ENCODE data around the gene STRN.
"Not testable (repeated sequence)": the region's sequence is repeated elsewhere in the genome, so short reads cannot be mapped to it uniquely, and the experiment has no call there.

STRN gene

GRCh38 chr2:36960773-36961172, 5.6 kb downstream of the STRN start:
- DNase-seq = no peak

GRCh38 chr2:36960005-36960675, 6.2 kb downstream of the STRN start:
- DNase-seq = no peak

- no peak for DNase-seq
Observed at GRCh38 chr2:36954977-36955607, 11.2 kb downstream of the STRN start.

DNA sequence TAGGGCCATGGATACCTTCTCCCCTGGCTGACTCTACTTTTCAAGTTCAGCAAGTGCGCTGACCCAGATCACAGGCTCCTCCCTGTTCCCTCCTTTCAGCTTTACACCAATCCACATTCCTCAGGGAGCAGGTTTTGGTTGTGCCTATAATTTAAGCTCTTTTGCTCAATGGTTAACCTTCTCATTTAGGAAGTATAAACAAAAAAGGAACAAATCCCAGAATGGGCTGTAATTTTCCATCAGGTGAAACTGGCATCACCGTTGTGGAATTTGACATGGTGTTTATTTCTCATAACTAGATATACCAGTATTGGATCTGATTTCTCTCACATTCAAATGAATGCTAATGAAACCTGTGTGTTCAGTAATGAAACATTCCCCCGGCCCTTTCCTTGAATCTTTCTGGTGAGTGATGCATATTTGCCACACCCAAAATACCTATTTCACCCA, 13.6 kb downstream of the STRN start:
- DNase-seq = no peak

DNA sequence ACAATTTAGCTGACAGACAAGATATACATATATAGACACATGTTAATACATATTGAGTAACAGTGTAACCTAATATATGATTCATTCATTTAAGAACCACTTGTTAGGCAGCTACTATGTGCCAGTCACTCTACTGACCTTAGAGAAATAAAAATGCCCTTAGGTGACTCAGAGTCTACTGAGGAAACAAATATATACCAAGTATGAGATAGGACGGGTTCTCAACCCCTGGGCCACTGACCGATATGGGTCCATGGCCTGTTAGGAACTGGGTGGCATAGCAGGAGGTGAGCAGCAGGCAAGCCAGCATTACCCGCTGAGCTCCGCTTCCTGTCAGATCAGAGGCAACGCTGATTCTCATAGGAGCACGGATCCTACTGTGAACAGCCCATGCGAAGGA, 14.8 kb downstream of the STRN start:
- DNase-seq = no peak

DNA sequence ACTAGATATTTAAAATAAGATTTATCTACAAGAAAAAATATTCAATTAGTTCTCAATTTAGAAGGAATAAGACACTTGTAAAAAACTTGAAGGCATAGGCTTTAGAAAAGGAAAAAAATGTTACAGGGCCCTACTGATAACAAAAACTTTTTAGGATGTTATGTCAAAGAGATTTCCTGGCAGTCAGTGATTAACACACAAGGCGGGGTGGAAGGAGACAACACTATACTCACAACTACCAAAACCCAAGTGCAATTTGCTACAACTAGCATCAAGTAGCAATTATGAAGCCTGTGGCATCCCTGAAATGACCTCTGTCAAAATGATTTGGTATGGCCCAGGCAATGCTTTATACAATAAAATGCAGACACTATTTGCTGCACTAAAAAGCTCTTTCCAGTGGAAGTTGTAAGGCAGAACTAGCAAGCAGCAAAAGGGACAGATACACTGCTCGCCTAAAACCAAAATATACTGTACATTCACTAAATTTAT, 15.3 kb downstream of the STRN start:
- no peak for DNase-seq

- no peak for DNase-seq
Observed at GRCh38 chr2:36949845-36950244, 16.5 kb downstream of the STRN start.

DNA sequence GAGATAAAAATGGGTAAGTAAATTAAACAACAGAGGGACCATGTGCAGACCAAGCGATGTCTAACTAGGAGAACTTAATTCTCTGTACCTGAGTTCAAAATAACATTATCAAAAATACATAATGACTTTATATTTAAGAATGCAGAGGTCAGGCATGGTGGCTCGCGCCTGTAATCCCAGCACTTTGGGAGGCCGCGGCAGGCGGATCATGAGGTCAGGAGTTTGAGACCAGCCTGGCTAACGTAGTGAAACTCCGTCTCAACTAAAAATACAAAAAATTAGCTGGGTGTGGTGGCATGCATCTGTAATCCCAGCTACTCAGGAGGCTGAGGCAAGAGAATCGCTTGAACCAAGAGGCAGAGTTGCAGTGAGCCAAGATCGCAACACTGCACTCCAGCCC, 21.1 kb downstream of the STRN start:
- not testable (repeated sequence) for DNase-seq

- DNase-seq = no peak
Observed at GRCh38 chr2:36941867-36942266, 24.5 kb downstream of the STRN start.

DNA sequence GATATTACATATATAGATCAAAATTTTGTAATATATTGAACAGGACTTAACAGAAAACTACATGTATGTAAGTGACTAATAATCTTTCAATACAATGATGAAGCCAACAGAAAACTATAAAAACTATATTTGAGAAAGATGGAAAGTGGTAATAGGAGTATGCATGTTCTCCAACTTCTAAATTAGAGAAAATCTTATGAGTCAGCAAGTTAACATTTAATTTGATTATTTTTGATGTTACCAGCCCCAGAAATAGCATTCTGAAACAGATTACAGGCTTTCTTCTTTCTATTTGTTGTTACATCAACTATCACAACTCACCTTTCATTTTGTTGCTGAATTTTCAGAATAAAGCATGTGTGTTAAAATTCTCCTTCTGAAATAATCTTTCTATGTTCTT, 29.8 kb downstream of the STRN start:
- DNase-seq = not testable (repeated sequence)

DNA sequence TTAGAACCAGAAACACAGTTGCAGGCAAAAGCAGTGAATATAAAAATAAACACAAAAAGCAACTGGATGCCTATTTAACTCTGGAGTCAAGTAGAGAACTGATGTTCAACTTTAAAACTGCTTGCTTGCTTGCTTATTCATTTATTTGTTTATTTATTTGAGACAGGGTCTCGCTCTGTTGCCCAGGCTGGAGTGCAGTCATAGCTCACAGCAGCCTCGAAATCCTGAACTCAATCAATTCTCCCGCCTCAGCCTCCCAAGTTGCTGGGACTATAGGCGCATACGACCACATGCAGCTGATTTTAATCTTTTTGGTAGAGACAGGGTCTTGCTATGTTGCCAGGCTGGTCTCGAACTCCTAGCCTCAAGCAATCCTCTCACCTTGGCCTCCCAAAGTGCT, 34.6 kb downstream of the STRN start:
- DNase-seq = not testable (repeated sequence)

DNA sequence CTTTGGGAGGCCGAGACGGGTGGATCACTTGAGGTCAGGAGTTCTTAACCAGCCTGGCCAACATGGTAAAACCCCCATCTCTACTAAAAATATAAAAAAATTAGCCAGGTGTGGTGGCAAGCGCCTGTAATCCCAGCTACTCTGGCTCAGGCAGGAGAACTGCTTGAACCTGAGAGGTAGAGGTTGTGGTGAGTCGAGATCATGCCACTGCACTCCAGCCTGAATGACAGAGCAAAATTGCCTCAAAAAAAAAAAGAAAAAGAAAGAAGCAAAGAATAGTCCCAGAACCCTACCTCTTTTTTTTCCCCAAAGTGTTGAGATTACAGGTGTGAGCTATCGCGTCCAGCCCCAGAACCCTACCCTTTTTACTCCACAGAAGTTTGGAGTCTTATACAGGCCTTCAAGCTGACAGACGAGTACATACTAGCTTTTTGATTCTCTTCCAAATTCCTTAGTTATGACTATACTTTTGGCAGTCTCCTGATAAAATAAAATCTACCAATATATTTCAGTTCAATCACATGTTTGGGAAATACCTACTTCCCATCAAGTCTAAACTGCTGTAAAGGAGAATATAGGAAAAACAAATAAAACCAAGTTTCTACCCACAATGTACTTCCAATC, 35.4 kb downstream of the STRN start:
- not testable (repeated sequence) for DNase-seq

DNA sequence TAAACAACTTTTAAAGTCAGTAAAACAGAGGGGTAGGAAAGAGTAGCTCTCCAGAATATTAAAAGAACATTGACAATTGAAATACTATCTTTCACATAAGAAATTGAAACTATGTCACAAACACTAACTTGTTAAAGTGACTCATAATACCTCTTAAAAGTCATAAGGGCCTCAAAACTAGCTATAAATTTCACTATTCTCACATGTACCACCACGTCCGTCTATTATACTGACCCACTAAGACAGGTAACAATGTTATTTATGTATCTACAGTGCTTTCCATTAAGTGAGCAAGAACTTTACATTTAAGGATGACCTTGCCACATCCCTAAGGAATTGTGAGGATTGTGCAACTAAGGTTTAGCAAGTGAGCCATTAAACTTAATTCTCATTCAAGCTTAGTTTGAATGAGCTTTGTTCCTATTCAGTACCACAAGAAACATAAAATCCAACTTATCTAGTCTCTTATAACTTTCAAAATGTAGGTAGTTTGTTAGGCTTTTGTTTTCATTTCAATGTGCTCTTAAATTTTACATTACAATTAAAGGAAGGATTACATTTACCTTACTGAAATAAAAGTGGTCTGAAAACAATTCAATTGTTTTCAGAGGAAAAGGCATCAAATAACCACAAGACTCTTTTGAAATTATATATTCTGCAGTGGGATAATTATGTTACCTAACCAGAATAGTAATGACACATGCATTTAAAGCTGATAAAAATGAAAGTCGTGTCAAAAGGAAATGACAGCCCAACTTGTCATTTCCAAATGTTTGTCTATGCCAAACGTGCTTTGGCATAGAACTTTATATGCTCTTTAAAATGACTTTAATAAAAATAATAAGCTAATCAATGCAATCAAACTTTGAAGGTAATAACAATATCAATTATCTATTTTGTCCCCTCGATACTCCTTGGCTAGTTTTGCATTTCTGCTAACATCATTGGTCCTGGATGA, 39.9 kb downstream of the STRN start:
- DNase-seq = not testable (repeated sequence)

- not testable (repeated sequence) for DNase-seq
Observed at GRCh38 chr2:36922629-36923028, 43.7 kb downstream of the STRN start.

GRCh38 chr2:36921984-36922383, 44.4 kb downstream of the STRN start:
- no peak for DNase-seq

GRCh38 chr2:36919041-36919837, 47.1 kb downstream of the STRN start:
- DNase-seq = no peak

DNA sequence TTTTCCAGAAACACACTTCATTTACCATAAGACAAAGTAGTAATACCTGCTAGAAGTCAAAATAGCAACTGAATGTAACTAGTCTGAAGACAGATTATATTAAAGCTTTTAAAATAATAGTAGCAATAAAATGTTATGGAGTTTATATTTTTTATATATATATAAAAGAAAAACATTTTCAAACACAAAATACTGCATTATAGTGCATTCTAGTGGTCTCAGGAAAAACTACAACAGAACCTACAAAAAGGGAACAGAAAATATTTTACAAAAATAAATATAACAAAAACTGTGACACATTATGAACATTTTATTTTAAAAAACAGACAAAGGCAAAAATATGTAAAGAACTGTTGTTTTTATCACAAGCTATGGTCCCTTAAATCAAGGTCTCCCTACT, 48.0 kb downstream of the STRN start:
- DNase-seq = no peak

DNA sequence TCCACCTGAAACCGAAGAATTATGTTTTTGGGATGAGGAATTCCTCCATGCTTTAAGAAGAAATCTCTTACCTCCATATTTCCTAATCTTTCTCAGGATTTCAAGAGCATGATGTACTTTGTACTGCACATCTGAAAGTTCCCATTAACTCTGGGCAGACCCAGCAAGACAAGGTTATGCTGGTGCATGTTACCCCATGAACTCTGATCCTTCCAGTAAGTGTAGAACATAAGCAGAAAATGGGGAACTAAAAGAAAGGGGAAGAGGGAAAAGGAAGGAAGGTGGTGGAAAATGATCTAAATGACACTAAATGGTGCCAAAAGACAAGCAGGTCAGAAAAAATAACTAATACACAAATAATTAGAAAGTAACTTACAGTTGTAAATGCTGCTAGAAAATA, 50.7 kb downstream of the STRN start:
- no peak for DNase-seq

GRCh38 chr2:36912695-36913094, 53.6 kb downstream of the STRN start:
- DNase-seq = no peak

GRCh38 chr2:36911012-36911411, 55.3 kb downstream of the STRN start:
- DNase-seq = no peak

DNA sequence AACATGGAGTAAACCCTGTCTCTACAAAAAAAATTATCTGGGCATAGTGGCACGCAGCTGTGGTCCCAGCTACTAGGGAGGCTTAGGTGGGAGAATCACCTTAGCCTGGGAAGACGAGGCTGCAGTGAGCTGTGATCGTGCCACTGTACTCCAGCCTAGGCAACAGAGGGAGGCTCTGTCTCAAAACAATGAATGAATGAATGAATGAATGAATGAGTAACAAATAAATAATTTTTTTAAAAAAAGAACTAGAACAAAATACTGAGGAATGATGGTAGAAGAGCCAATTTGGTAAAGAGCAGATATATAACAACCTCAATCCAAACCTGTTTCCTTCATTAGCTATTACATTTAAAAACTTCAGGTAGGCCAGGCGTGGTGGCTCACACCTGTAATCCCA, 60.1 kb downstream of the STRN start:
- DNase-seq = no peak

- DNase-seq = no peak
Observed at GRCh38 chr2:36904636-36905035, 61.7 kb downstream of the STRN start.
